ENCODE measurements around the gene SRRM3. TPM values are rescaled to one million over a fixed set of nuclear protein-coding genes. Genes with fewer than 3 reads are reported as not detected.

The SRRM3 gene
- total and polyA plus RNA-seq, 3 donors from 2014 or later, result 7.8 to 8.4 (median 8.3) TPM

DNA sequence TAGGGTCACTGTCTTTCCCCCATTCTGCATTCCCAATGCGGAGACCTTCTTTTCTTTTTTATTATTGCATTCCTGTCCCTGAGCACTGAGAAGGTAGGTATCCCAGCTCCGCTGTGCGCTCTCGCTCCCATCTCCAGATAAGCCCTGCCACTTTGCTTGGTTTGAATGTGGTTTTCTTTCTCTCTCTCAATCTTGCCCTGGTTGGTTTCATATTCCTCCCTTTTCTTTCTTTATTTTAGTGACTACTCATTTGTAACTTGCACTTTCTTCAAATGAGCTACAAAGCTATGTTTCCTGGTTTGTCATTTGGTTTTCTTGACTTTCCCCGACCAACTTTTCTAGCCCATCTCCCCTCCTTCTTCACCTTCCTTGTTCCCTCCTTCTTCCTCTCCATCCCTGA is 71.8 kb downstream of the SRRM3 start:
- Histone ChIP-seq H3K36me3 (ENCODE audit: low read depth, missing control alignments) (no peaks in the 10 kb centered on the region), H3K4me1 (no peaks in the 10 kb centered on the region), H3K27ac (no peak overlapping the region), H3K27me3 (no peaks in the 10 kb centered on the region), H3K9me3 (no peaks in the 10 kb centered on the region), H3K4me3 (no peak overlapping the region)
- 77 to 85% methylated on average over 5 of the region's 5 CpGs for WGBS, 2 donors
- intact Hi-C loops (cut with DNase I; ENCODE audit: low total_unique reads), result loop anchor here (10.0 kb wide), 1 partner anchor 99 kb away; no protein-coding TSS in a partner anchor
- no peak for TF ChIP-seq CTCF (IDR thresholded peaks at IDR 0.05)
- no peak for TF ChIP-seq POLR2A (IDR thresholded peaks at IDR 0.05)
- no peak for DNase-seq

DNA sequence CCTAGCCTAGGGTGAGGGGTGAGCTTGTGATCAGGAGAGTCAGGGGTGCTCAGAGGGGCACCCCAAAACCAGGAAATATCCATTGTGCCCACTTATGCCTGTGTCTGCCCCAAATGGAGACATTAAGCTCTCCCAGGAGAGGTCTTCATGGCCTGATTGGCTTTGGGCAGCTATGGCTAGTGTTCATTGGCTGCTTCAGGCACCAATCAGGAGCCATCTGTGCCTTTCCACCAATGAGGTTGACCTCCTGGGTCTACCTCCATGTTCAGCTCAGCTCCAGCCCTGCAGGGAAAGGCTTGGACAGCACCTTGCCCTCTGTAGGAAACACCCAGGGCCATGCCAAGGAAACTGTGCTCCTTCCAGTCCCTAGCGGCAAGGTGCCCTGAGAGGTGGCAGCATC is 76.8 kb downstream of the SRRM3 start:
- Histone ChIP-seq H3K4me1 (peaks cover 12% of the 10 kb centered on the region), H3K27ac (no peak overlapping the region), H3K27me3 (no peaks in the 10 kb centered on the region), H3K36me3 (ENCODE audit: low read depth, missing control alignments) (no peaks in the 10 kb centered on the region), H3K4me3 (no peak overlapping the region), H3K9me3 (no peaks in the 10 kb centered on the region)
- intact Hi-C loops (cut with DNase I; ENCODE audit: low total_unique reads), result loop anchor here (10.0 kb wide), 1 partner anchor 104 kb away; no protein-coding TSS in a partner anchor
- WGBS, 2 donors, result 73 to 100% methylated on average over 1 of the region's 1 CpG
- no peak for DNase-seq
- TF ChIP-seq CTCF (IDR thresholded peaks at IDR 0.05) (no peak), POLR2A (IDR thresholded peaks at IDR 0.05) (no peak)

GRCh38 chr7:76280408-76280807 is 78.7 kb downstream of the SRRM3 start:
- no peaks in the 10 kb centered on the region for H3K9me3 ChIP-seq
- H3K4me3 ChIP-seq, result no peak overlapping the region
- peaks cover 12% of the 10 kb centered on the region for H3K4me1 ChIP-seq
- H3K36me3 ChIP-seq (ENCODE audit: low read depth, missing control alignments), result no peaks in the 10 kb centered on the region
- no peak overlapping the region for H3K27ac ChIP-seq
- no peak for DNase-seq
- intact Hi-C loops (cut with DNase I; ENCODE audit: low total_unique reads), result no loop called here
- WGBS, 2 donors, result 16 to 20% methylated on average over 14 to 25 of the region's 25 CpGs
- TF ChIP-seq CTCF (IDR thresholded peaks at IDR 0.05), result no peak
- TF ChIP-seq POLR2A (IDR thresholded peaks at IDR 0.05), result no peak
- no peaks in the 10 kb centered on the region for H3K27me3 ChIP-seq

DNA sequence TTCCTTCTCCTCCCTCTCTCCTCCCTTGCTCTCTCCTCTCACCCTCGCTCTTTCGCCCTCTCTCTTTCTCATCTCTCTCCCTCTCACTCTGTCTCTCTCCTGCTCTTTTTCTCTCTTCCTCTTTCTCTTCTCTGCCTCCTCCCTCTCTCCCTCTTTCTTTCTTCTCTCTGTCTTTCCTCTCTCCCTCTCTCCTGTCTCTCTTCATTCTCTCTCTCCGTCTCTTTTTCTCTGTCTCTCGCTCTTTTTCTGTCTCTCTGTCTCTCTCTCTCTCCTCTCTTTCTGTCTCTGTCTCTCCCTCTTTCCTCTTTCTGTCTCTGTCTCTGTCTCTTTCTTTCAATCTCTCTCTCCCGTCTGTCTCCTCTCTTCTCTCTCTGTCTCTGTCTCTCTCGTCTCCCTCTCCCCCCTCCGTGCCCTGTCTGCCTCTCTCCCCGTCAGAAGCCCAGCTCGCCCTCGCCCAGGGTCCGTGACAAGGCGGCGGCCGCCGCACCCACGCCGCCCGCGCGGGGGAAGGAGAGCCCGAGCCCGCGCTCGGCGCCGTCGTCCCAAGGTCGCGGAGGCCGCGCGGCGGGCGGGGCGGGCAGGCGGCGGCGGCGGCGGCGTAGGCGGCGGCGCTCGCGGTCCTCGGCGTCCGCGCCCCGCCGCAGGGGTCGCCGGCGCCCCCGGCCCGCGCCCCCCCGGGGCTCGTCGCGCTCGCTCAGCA is 79.5 kb downstream of the SRRM3 start:
- Histone ChIP-seq H3K9me3 (no peaks in the 10 kb centered on the region), H3K27ac (no peak overlapping the region), H3K27me3 (no peaks in the 10 kb centered on the region), H3K4me3 (no peak overlapping the region), H3K36me3 (ENCODE audit: low read depth, missing control alignments) (no peaks in the 10 kb centered on the region), H3K4me1 (peaks cover 12% of the 10 kb centered on the region)
- no peak for DNase-seq
- 3 to 5% methylated on average over 26 to 38 of the region's 63 CpGs for WGBS, 2 donors
- intact Hi-C loops (cut with DNase I; ENCODE audit: low total_unique reads), result no loop called here
- TF ChIP-seq POLR2A (IDR thresholded peaks at IDR 0.05) (no peak), CTCF (IDR thresholded peaks at IDR 0.05) (no peak)
